HG02571 (cell line): ENCODE measurements around the gene IL32.

Experiments used
- ATAC-seq: cut with Tn5 transposase; IDR thresholded peaks from one replicate; pipeline ENCODE4 v1.9.1; 2021; ENCODE audit warnings: mild to moderate bottlenecking, moderate library complexity; ENCODE audit not compliant: unreplicated experiment

The IL32 gene

GRCh38 chr16:3088925-3089716, 23.7 kb downstream of the IL32 start:
- no peak for ATAC-seq

GRCh38 chr16:3089717-3090592, 24.5 kb downstream of the IL32 start:
- no peak for ATAC-seq

- ATAC-seq, result no peak
Observed at GRCh38 chr16:3091551-3091950, 26.1 kb downstream of the IL32 start.

- ATAC-seq, result no peak
Observed at GRCh38 chr16:3092501-3092941, 27.1 kb downstream of the IL32 start.

GRCh38 chr16:3094289-3095027, 29.0 kb downstream of the IL32 start:
- ATAC-seq, result no peak

GRCh38 chr16:3095869-3096268, 30.4 kb downstream of the IL32 start:
- ATAC-seq, result no peak

GRCh38 chr16:3096362-3096761, 30.9 kb downstream of the IL32 start:
- ATAC-seq, result no peak

- ATAC-seq, result no peak
Observed at GRCh38 chr16:3097266-3097665, 31.8 kb downstream of the IL32 start.

GRCh38 chr16:3098459-3099394, 33.3 kb downstream of the IL32 start, which contains the start of gene ZSCAN10:
Gene ZSCAN10 (minus strand): TSS chr16:3099294. CDS start chr16:3092937, 6,357 bp downstream.
- no peak for ATAC-seq

- ATAC-seq, result no peak
Observed at GRCh38 chr16:3099395-3099731, 33.9 kb downstream of the IL32 start.

GRCh38 chr16:3099732-3100499, 34.5 kb downstream of the IL32 start:
- no peak for ATAC-seq

- no peak for ATAC-seq
Observed at GRCh38 chr16:3101018-3101840, 35.8 kb downstream of the IL32 start.

GRCh38 chr16:3101841-3102470, 36.5 kb downstream of the IL32 start:
- no peak for ATAC-seq

GRCh38 chr16:3106205-3106928, 40.9 kb downstream of the IL32 start:
- peak; percentile 81 for ATAC-seq

GRCh38 chr16:3112058-3112880, 46.8 kb downstream of the IL32 start, which contains the start of gene ZNF205:
Gene ZNF205 (plus strand): TSS chr16:3112586. CDS start chr16:3113431, 845 bp downstream.
- no peak for ATAC-seq

- no peak for ATAC-seq
Observed at GRCh38 chr16:3112881-3113574, 47.6 kb downstream of the IL32 start.
